ENCODE measurements around the gene ZDHHC3. TPM values are rescaled to one million over a fixed set of nuclear protein-coding genes. Genes with fewer than 3 reads are reported as not detected.

The ZDHHC3 gene
- total RNA-seq, 2 donors from 2014 or later = 64.6 to 91.7 TPM

DNA sequence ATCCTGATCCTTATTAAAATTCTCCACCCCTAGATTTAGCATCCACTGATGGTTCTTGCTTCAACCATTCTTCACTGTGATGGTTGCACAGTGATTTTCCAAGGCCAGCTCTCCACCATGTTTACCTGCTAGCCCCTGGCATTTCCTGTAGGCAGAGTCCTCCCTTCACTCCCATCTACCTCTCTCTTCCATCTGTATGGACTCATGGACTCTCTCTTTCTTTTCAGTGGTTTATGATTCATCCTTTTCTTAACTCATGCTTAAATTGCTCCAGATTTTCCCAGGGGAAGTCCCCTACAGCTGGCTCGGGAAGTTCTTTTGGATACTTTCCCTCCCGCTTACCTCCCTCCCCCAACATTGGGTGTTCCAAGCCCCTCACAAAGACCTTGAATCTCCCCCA lies 82.9 kb downstream of the ZDHHC3 start:
- no peak overlapping the region for H3K4me3 ChIP-seq
- TF ChIP-seq, protein P1, sequence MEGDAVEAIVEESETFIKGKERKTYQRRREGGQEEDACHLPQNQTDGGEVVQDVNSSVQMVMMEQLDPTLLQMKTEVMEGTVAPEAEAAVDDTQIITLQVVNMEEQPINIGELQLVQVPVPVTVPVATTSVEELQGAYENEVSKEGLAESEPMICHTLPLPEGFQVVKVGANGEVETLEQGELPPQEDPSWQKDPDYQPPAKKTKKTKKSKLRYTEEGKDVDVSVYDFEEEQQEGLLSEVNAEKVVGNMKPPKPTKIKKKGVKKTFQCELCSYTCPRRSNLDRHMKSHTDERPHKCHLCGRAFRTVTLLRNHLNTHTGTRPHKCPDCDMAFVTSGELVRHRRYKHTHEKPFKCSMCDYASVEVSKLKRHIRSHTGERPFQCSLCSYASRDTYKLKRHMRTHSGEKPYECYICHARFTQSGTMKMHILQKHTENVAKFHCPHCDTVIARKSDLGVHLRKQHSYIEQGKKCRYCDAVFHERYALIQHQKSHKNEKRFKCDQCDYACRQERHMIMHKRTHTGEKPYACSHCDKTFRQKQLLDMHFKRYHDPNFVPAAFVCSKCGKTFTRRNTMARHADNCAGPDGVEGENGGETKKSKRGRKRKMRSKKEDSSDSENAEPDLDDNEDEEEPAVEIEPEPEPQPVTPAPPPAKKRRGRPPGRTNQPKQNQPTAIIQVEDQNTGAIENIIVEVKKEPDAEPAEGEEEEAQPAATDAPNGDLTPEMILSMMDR (IDR thresholded peaks at IDR 0.05) = no peak
- TF ChIP-seq POLR2A (IDR thresholded peaks at IDR 0.05) (no peak), POLR2AphosphoS5 (IDR thresholded peaks at IDR 0.05) (no peak)
- no peaks in the 10 kb centered on the region for H3K9me3 ChIP-seq
- no peaks in the 10 kb centered on the region for H3K4me1 ChIP-seq (replicated peaks)
- no peaks in the 10 kb centered on the region for H3K36me3 ChIP-seq
- intact Hi-C loops (cut with DNase I) = no loop called here
- H3K27ac ChIP-seq = no peak overlapping the region
- no peak for DNase-seq (ENCODE audit: low spot score)
- WGBS = 57% methylated on average over 2 of the region's 2 CpGs
- no peaks in the 10 kb centered on the region for H3K27me3 ChIP-seq (replicated peaks; ENCODE audit: insufficient read depth)

DNA sequence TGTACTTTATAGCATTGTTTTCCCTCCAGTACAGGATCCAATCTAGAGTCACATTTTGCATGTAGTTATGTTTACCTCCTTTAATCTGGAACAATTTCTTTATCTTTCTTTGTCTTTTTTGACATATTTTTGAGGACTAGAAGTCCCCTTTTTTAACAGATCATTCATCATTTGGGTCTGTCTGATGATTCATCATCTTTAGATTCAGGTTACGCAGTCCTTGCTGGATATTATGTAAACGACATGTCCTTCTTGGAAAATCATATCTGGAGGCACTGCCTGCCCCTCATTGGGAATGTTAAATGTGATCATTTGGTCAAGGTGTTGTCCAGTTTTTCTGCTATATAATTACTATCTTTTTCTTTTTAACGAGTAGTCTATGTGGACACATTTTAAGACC lies 83.3 kb downstream of the ZDHHC3 start:
- no peak overlapping the region for H3K4me3 ChIP-seq
- H3K9me3 ChIP-seq = no peaks in the 10 kb centered on the region
- H3K27ac ChIP-seq = no peak overlapping the region
- no peaks in the 10 kb centered on the region for H3K4me1 ChIP-seq (replicated peaks)
- intact Hi-C loops (cut with DNase I) = no loop called here
- 65% methylated on average over 3 of the region's 3 CpGs for WGBS
- H3K27me3 ChIP-seq (replicated peaks; ENCODE audit: insufficient read depth) = no peaks in the 10 kb centered on the region
- TF ChIP-seq POLR2AphosphoS5 (IDR thresholded peaks at IDR 0.05) (no peak), POLR2A (IDR thresholded peaks at IDR 0.05) (no peak)
- TF ChIP-seq, protein P1 (IDR thresholded peaks at IDR 0.05) = no peak
- no peaks in the 10 kb centered on the region for H3K36me3 ChIP-seq
- DNase-seq (ENCODE audit: low spot score) = no peak

DNA sequence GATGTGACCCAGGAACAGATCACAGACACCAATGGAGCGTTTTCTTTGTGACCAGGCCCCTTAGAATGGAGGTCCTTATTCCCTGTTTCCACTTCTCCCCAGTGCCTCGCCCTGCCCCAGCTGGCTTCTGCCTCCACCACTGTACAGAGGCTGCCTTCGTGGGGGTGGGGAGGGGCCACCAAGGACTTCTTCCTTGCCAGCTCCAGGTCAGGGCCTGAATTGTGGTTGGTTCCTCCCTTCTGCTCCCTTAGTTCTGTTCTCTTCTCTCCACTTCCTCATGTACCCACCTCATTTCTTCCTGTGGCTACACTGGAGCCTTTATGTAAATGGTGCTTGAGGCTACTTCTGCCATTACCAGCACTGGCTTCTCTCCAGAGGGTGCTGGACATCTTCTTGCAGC lies 85.1 kb downstream of the ZDHHC3 start:
- DNase-seq (ENCODE audit: low spot score) = no peak
- no peaks in the 10 kb centered on the region for H3K36me3 ChIP-seq
- H3K27ac ChIP-seq = no peak overlapping the region
- WGBS = 64% methylated on average over 3 of the region's 3 CpGs
- H3K4me1 ChIP-seq (replicated peaks) = no peaks in the 10 kb centered on the region
- no peaks in the 10 kb centered on the region for H3K9me3 ChIP-seq
- intact Hi-C loops (cut with DNase I) = no loop called here
- TF ChIP-seq POLR2A (IDR thresholded peaks at IDR 0.05) = no peak
- TF ChIP-seq POLR2AphosphoS5 (IDR thresholded peaks at IDR 0.05) = no peak
- TF ChIP-seq, protein P1 (IDR thresholded peaks at IDR 0.05) = no peak
- H3K27me3 ChIP-seq (replicated peaks; ENCODE audit: insufficient read depth) = no peaks in the 10 kb centered on the region
- no peak overlapping the region for H3K4me3 ChIP-seq

DNA sequence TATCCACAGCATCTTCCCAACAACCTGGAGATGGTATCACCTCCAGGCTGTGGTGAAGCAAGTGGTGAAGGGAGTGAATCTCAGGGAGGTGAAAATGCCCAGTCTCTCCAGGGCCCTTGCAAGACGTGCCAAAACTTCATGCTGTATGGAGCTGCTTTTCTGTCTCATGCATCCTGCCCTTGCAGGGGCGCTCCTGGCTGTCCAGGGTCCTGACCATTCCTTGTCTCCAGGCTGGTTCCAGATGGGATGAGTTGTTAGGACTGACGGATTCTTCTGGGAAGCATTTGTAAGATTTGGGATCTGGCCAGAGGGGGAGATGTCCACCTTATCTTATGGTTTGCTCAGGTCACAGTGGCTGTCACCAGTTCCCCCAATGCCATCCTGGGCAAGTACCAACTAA lies 85.7 kb downstream of the ZDHHC3 start:
- TF ChIP-seq POLR2AphosphoS5 (IDR thresholded peaks at IDR 0.05) (no peak), POLR2A (IDR thresholded peaks at IDR 0.05) (no peak)
- TF ChIP-seq, protein P1 (IDR thresholded peaks at IDR 0.05) = no peak
- no peak overlapping the region for H3K27ac ChIP-seq
- WGBS = 55% methylated on average over 3 of the region's 3 CpGs
- no peaks in the 10 kb centered on the region for H3K9me3 ChIP-seq
- H3K4me1 ChIP-seq (replicated peaks) = no peaks in the 10 kb centered on the region
- intact Hi-C loops (cut with DNase I) = no loop called here
- no peak overlapping the region for H3K4me3 ChIP-seq
- no peak for DNase-seq (ENCODE audit: low spot score)
- H3K36me3 ChIP-seq = no peaks in the 10 kb centered on the region
- no peaks in the 10 kb centered on the region for H3K27me3 ChIP-seq (replicated peaks; ENCODE audit: insufficient read depth)

DNA sequence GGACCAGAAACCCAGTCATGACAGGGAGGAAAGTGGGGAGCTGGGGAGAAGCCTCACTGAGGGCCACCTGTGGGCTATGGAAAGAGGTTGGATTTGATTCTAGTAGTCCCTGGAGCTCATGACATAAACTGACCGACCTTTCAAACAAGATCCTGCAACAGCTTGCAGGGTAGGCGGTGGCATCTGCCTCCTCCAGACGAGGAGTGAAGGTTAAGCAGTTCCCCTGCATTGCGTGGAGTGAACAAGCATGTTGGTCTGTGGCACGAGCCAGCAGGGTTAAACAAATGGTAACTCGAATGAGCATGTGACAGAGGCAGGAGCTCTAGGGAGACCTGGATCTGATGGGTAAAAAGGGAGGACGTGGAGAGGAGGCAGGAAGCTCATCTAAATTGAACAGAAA lies 88.9 kb downstream of the ZDHHC3 start:
- 77% methylated on average over 7 of the region's 7 CpGs for WGBS
- Histone ChIP-seq H3K27me3 (replicated peaks; ENCODE audit: insufficient read depth) (no peaks in the 10 kb centered on the region), H3K27ac (no peak overlapping the region), H3K4me3 (no peak overlapping the region), H3K36me3 (no peaks in the 10 kb centered on the region), H3K4me1 (replicated peaks) (no peaks in the 10 kb centered on the region), H3K9me3 (no peaks in the 10 kb centered on the region)
- TF ChIP-seq, protein P1 (IDR thresholded peaks at IDR 0.05) = no peak
- TF ChIP-seq POLR2A (IDR thresholded peaks at IDR 0.05) (no peak), POLR2AphosphoS5 (IDR thresholded peaks at IDR 0.05) (no peak)
- intact Hi-C loops (cut with DNase I) = no loop called here
- no peak for DNase-seq (ENCODE audit: low spot score)
